Kasumi-1 (cell line): ENCODE measurements around the gene UBXN1.
"Not testable (repeated sequence)": the region's sequence is repeated elsewhere in the genome, so short reads cannot be mapped to it uniquely, and the experiment has no call there.

Source experiments
- DNase-seq, 2 experiments: peaks; one replicate each; lab custom pipeline; 2025; lab: John Stamatoyannopoulos, UW

UBXN1 gene

DNA sequence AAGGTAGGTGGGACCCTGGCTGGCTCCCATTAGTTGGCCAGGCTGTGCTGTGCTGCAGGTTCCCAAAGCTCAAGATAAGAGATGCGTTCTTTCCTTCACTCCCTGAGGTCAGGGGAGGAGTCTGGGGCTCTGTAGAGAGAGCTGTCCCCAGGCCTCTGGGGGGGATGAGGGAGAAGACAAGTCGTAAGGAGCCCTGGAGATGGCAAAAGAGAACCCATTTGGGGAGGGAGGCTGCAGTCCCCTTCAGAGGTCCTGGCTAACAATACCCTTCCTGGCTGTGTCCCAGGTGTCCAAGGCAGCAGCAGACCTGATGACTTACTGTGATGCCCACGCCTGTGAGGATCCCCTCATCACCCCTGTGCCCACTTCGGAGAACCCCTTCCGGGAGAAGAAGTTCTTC, 29.5 kb upstream of the UBXN1 start:
- no peak for DNase-seq

DNA sequence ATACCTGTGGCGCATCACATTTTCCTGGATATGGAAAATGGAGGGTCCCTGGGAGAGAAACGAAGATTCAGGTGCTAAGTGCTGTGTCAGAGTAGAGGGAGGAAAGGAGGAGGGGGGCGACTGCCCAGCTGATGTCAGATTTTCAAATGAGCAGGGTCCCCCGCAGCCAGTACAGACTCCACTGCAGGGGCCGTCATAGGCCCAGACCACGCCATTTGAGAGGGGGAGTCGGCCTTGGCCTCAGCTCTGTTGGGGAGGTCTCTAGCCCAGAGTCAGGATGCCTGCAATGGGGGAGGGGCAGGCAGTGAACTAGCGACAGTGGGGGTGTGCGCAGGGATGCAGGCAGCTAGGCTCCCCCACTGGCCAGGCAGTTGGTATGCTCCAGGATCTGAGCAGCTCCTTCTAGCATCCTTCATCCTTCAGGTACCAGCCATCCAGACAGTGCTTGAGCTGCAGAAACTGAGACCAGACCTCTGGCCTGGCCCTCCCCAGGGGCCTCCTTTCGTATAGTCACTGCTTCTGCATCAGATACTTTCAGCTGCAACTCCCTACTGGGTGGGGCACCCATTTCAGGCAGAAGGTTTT, 28.5 kb upstream of the UBXN1 start, which contains the start of the genes BSCL2 and GNG3:
Gene BSCL2, minus strand, starts transcription at position 148 of the 585 bp plus-strand sequence. CDS start 229 bp downstream, outside the sequence.
Gene GNG3, plus strand, starts transcription at position 400 of the 585 bp plus-strand sequence. CDS start 620 bp downstream, outside the sequence.
- DNase-seq: no peak

DNA sequence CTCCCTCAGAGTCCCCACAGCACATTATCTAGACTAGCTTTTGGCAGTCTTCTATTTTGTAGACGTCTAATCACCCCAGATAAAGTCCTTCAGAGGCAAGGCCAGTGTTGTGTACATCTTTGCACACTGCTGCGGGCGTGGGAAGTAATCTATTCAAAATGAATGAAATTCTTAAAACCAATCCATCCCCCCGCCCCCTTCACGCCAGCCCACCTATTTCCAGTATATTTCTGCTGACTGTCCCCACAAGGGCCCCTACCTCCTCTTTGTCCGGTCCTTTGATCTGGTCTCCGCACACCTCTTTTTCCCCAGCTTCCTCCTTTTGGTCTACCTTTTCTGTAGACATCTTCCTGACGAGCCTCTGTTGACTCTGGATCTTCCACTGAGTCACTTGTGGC, 28.0 kb upstream of the UBXN1 start:
- DNase-seq: no peak

DNA sequence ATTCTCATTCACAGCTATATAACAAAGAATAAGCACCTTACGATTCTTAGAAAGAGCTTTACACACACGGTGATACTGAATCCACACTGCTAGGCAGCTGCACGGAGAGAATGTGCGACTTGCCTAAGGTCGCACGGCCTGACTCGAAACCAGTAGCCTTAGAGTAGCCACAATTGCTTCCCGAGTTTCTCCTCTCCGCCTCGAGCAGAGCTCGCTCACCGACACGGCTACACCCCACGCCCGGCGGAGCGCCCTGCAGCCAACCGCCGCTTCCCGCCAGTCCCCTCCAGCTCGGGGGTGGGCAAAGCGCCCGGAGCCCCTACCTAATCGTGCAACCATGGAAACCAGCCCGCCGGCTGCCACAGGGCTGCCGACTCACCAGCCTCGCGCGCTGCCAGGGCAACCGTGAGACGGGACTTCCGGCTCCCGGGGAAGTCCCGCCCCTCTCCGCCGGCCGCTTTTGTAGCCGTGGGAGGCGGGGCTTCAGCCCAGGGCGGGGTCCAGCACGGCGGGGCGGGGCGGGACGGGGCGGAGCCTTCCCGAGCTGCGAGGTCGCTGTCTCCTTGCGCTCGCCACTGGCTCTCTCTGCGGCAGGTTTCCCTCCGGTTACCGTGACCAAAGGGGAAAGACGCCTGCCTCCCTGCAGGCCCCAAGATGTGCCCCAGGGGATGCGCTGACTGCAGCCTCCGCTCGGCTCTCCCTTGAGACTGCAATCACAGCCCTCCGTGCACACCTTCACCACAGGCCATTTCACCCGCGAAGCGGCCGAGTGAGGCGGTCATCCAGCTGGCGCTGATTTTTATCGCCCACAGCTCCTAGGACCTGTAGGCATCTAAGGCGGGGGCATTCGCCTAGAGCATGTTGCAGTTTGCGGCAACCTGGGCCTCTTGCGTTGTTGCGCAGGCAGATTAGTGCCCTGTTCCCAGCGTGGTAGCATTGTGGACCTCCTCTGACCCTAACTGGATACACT, 27.3 kb upstream of the UBXN1 start:
- DNase-seq: peak; percentile 84 to 85

DNA sequence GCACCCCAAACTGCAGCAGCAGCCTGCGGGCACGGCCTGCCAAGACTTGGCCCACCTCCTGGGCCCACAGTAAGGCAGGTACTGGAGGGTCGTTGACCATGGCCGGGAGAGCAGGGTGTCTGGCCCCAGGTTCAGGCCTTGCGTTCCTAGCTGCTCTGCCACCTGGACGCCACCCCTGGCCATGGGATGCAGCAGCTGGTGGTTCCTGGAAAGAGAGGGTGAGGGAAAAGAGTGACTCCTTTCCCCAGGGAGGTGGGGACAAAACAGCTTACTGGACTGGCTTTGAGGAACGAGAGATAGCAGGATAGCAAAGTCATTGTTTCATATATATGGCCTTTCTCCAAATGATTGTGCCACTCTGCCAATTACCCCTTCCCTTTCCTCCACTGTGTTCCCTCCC, 26.5 kb upstream of the UBXN1 start:
- no peak for DNase-seq

DNA sequence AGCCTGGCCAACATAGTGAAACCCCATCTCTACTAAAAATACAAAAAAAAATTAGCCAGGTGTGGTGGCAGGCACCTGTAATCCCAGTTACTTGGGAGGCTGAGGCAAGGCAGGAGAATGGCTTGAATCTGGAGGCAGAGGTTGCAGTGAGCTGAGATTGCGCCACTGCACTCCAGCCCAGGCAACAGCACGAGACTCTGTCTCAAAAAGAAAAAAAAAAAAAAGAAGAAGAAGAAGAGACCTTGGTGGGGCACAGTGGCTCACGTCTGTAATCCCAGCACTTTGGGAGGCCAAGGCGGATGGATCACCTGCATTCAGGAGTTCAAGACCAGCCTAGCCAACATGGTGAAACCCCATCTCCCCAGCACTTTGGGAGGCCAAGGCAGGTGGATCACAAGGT, 25.0 kb upstream of the UBXN1 start:
- not testable (repeated sequence) for DNase-seq

DNA sequence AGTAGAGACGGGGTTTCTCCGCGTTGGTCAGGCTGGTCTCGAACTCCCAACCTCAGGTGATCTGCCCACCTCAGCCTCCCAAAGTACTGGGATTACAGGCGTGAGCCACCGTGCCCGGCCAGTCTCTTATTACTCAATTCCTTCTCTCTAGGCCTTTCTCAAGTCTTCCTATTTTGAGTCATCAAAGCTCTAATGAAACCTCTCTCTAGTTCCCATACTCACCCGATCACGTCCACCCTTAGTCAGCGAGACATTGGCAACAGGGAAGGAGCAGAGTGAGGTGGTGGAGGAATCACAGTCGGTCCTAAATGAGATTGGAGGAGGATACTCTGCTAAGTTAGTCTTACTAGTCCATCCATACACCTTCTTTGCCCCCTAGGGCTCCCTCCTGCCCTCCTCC, 23.4 kb upstream of the UBXN1 start:
- DNase-seq: no peak

DNA sequence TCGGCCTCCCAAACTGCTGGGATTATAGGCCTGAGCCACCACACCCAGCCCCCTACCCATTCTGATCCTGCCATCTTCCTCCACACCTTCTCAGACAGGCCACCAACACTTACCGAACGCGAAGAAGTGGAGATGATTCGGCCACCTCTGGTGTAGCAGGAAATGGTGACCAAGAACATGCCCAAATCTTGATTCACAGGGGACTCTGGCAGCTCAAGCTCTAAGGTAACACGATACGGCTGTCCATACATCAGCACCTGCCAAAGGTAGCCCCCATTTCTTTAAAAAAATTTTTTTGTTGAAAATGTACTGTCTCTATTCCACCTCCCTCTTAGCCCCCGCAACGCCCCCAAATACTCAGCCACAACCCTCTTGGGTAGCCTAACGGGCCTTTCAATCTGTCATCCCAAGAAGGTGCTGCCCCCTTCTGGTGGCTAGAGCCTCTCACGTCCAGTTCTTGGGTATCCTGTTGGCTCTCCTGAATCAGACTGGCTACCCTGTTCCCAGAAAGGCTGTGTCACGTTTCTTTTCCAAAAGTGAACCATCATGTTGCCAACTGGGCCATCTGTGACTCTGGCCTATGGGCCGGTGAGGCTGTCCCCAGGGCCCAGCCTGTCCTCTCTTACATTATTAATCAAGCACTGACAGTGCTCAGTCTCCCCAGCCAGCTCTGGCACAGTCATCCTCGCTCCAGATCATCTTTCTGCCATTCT, 15.7 kb upstream of the UBXN1 start:
- peak; percentile 72 to 76 for DNase-seq

DNA sequence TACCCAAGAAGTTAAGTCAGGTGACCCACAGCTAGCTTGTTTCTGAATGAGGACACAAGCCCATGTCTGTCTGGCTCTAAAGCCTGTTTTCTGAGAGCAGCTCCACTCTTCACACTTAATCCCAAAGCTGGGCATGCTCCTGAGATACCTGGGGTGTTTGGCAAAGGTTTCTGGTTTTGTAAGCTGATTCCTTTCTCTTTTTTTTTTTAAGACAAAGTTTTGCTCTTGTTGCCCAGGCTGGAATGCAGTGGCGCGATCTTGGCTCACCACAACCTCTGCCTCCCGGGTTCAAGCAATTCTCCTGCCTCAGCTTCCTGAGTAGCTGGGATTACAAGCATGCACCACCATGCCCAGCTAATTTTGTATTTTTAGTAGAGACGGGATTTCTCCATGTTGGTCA, 14.8 kb upstream of the UBXN1 start:
- DNase-seq: not testable (repeated sequence)

DNA sequence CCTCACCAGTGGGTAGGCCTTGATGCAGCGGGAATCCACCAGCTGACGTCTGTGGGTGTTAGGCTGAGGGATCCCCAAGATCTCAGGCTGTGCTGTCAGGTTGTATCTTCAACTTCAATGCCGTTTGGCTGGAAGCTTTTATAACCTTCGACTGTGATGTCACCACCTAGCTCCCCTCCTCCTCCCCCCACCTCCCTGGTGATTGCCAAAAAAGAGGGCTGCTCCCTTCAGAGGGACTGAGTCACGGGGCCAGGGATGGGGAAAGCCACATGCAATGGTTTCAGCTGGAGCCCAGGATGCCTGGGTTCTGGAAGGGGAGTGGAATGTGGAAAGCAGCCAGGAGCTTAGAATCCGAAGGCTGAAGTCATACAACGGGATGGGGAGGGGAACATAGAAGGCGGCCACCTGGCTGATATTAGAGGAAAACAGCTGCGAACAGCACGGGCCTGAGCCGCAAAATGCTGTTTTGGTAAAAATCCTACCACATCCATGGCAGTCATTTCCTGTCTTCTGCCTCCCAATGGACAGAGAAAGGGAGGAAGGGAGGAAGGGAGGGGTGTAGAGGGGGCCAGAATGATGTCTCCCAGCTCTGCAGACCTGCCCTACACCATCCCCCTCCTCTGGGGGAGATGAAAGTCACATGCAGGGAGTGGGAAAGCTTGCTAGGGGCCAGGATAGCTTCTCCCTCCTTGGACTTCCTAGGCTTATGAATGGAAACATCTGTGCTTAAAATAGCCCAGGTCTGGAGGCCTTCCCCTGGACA, 10.7 kb upstream of the UBXN1 start, which contains the start of gene LRRN4CL:
Gene LRRN4CL, minus strand, starts transcription at position 110 of the 763 bp plus-strand sequence. CDS start 1,022 bp downstream, outside the sequence.
- DNase-seq: no peak

DNA sequence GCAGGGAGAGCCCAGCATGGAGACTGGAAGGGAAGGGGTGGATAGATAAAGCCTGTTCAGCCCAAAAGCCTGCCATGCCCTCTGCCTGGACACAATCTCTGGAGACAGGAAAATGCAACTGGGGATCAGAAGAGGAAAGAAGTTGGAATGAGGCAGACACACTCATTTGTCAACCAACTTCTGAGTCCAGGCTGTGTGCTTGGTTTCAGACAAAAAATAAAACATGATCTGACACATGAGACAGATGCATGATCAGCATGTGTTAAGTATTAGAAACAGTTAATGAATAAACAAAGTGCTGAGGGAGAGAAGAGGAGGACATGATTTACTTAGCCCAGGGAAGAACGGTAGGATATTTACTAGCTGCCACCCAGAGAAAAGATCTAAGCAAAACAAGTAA, 9.6 kb upstream of the UBXN1 start:
- DNase-seq: no peak

DNA sequence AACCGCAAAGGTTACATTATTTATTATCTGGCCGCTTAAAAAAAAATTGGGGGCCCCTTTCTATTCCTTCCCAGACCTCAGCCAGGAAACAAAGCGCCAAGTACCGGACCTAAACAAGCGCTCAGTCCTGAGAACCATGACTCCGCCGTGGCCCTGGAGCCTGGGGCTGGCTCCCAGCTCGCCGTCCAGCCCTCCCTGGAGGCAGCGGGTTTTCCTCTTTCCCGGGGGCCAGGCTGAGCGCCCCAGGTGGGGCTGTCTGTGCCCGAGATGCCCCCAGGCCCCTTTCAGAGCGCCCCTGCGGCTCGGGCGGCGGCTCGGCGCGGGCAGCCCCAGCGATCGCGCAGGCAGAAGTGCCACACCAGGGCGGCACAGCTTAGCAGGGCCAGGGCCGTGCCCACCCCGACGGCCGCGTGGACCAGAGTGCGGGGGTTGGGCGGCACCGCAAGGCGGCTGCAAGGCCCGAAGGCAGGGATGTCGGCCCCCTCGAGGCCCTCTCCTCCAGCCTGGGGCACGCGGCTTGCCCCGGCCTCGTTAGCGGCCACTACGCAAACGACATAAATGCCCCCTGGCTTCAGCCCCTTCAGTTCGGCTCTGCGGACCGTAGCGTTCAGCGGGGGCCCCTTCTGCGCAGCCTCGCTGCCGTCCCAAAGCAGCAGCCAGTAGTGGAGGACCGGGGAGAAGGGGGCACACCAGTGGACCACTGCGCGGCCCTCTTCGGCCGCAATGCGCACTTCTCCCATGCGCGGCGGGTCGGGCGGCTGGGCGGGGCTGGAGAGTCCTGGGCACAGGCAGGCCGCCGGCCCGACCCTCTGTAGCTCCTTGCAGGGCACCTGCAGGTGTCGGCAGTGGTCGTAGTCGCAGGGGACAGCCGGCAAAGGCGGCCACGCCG, 8.9 kb upstream of the UBXN1 start:
- no peak for DNase-seq

DNA sequence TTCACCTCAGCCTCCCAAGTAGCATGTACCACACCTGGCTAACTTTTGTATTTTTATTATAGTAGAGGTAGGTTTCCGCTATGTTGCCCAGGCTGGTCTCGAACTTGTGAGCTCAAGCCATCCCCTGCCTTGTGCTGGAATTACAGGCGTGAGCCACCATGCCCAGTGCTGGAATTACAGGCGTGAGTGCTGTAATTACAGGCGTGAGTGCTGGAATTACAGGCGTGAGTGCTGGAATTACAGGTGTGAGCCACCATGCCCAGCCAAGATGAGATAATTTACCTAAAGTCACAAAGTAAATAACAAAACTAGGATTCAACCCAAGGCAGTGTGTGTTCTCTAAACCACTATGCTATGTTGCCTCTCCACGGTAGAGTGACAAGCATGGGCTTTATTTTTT, 3.6 kb upstream of the UBXN1 start:
- no peak for DNase-seq

DNA sequence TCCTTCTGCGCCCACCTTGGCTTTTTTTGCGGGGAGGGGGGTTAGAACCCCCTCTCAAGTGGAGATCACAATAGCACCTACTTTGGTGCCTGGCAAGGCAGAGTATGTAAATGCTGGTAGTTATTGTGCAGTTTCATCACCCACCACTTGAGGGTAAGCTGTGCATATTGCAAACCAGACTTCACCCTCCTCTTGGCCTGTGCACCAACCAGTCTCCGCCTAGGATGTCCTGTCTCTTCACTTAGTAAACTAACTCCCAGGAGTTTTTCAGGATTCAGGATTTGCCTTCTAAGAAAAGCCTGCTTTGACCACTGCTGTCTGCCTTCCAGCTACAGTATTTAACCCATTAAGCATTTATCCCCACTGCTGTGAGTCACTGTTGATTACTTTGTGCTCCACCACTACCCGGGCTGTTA, 2.0 kb upstream of the UBXN1 start:
- DNase-seq: peak; percentile 83 to 91

DNA sequence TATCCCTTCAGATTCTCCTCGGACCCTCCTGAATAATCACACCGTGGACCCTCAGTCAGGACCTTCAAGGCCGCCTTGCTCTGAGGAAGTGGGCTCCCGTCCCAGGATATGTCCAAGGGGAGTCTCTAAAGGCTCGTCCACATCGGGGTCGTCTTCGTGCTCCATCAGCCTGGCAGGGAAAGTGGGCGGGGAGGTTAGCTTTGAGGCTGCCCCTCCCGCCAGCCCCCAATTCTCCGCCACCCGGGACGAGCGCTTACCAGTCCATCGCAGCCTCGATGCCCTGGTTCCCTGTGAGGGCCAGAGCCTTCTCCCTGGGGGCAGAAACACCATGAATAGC, 472 bp downstream of the UBXN1 start:
- DNase-seq: no peak

DNA sequence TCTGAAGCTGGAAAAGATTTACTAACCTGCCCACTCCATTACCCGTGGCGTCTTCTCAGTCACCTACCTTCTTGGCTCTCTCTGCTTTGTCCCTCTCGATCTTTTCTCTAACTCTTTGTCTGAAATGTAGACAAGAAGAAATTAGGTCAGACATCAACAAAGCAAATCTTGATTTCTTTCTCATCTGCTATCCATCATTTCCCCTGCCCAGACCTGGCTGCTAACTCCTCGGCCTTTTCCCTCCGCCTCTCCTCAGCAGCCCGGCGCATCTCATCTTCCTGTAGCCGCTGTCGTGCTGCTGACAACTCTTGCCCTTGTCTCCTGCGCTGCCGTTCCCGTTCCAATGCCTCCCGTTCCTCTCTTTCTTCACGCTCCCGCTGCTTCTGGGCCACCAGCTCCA, 1.2 kb downstream of the UBXN1 start:
- DNase-seq: no peak

DNA sequence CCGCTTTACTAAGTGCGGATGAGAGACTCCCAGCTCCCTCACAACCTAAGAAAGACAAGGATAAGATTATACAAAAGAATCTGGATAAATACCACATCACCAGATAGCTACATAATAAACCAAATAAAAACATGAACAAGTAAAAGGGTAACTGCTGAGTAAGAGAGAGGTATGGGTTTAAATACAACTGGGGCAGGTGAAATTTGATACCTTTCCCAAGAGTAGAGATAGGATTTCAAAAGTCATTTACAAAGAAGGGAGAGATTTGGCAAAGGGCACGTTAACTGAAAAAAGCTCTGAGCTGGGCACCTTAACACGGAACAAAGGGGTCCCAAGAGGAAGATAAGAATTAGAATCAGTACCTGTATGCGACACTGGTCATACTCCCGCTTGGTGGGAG, 1.7 kb downstream of the UBXN1 start:
- DNase-seq: no peak

DNA sequence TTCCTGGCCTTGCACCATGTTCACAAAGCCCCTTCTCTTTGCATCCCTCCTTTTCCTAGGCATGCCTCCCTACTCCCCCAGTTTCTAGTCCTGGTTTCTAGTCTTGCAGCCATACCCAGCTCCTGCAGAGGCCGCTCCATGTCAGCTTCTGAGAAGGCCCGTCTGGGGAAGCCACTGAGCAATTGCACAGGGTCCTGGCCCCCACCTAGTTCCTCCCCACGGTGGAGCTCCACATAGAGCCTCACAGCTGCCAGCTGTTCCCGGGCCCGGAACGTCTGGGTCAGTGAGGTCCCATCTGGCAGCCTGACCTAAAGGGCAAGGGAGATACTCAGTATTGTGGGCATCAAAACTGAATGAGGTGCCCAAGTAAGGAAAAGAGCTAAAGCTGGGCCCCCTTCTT, 2.2 kb downstream of the UBXN1 start:
- peak; percentile 15 to 23 for DNase-seq

DNA sequence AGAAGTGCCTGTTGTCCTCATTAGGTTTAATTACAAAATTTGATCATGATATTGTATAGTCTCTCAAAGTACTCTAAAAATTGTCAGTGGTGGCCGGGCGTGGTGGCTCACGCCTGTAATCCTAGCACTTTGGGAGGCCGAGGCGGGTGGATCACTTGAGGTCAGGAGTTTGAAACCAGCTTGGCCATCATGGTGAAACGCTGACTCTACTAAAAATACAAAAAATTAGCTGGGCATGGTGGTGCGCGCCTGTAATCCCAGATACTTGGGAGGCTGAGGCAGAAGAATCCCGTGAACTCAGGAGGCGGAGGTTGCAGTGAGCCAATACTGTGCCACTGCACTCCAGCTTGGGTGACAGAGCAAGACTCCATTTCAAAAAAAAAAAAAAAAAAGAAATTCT, 3.5 kb downstream of the UBXN1 start:
- not testable (repeated sequence) for DNase-seq

DNA sequence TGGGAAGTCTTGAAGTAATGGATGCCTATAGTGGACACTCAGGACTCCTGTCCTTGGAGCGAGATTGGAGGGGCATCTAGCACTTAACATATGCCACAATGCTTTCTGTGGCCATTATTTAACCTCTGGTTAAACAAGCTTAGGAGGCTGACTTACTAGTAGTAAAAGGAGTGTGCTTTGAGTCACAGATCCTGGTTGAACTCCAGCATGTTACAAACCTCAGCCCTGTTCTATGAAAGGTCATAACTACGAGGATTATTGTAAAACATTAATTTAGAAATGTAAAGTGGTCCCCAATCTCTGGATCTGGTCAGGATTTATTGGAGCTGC, 5.7 kb downstream of the UBXN1 start:
- no peak for DNase-seq
